Activated B cell treated with CpG ODN at 0.5 μM for 24 hours (primary cell): ENCODE data around the gene FREM2. TPM values are rescaled to one million over a fixed set of nuclear protein-coding genes. Genes with fewer than 3 reads are reported as not detected.

Source experiments
- ATAC-seq: fragments of 200-7000 bp; cut with Tn5 transposase; one replicate; pipeline ENCODE4 v1.10.0; 2021; ENCODE audit warnings: low read depth, mild to moderate bottlenecking, moderate library complexity
- CTCF ChIA-PET: fragments of 350-600 bp; sonication (Branson Sonifier 250); formaldehyde crosslinking; loops from one replicate; lab custom pipeline; 2021; ENCODE audit warnings: antibody characterized with exemption; lab: Charles Lee
- POLR2A ChIA-PET: fragments of 350-600 bp; sonication (Branson Sonifier 250); formaldehyde crosslinking; loops from one replicate; lab custom pipeline; 2021; ENCODE audit warnings: antibody characterized with exemption; lab: Charles Lee
- DNase-seq: peaks from one replicate; pipeline ENCODE4 v3.0.0; 2022
- H3K27ac Mint-ChIP-seq: one replicate; pipeline ENCODE4 v1.8.0; 2020; ENCODE audit warnings: mixed read lengths
- H3K27me3 Mint-ChIP-seq: one replicate; pipeline ENCODE4 v1.8.0; 2021; ENCODE audit warnings: mixed read lengths
- H3K36me3 Mint-ChIP-seq: one replicate; pipeline ENCODE4 v1.8.0; 2021; ENCODE audit warnings: low read depth, mixed read lengths
- H3K4me1 Mint-ChIP-seq: one replicate; pipeline ENCODE4 v1.8.0; 2021; ENCODE audit warnings: mixed read lengths
- H3K4me3 Mint-ChIP-seq: one replicate; pipeline ENCODE4 v1.8.0; 2020; ENCODE audit warnings: mild to moderate bottlenecking, mixed read lengths
- H3K9me3 Mint-ChIP-seq: one replicate; pipeline ENCODE4 v1.8.0; 2020; ENCODE audit warnings: mixed read lengths
- CTCF ChIP-seq: fragments of 200-600 bp; IDR thresholded peaks from one replicate; pipeline ENCODE4 v1.8.0; 2022; ENCODE audit warnings: antibody characterized with exemption, mild to moderate bottlenecking
- intact Hi-C: fragments of 100-400 bp; cut with micrococcal nuclease; formaldehyde crosslinking; loops from one replicate; pipeline ENCODE4 v1.15.1; 2024
- total RNA-seq: library from RNA; stranded (reverse); gene quantifications from 2 replicates; pipeline ENCODE4 v1.2.3, GENCODE V29; 2022

The FREM2 gene
- total RNA-seq, 1 donor from 2014 or later = not detected

GRCh38 chr13:38897521-38897920 is 210.6 kb downstream of the FREM2 start:
- CTCF ChIA-PET = no interaction called here
- intact Hi-C loops = no loop called here

GRCh38 chr13:38898481-38898880 is 211.6 kb downstream of the FREM2 start:
- no peaks in the 10 kb centered on the region for H3K4me1 Mint-ChIP-seq
- POLR2A ChIA-PET = no interaction called here
- no peaks in the 10 kb centered on the region for H3K9me3 Mint-ChIP-seq
- no peak overlapping the region for H3K27ac Mint-ChIP-seq
- peaks cover 2% of the 10 kb centered on the region for H3K27me3 Mint-ChIP-seq
- H3K36me3 Mint-ChIP-seq = no peaks in the 10 kb centered on the region
- ATAC-seq (no peak), DNase-seq (no peak)
- H3K4me3 Mint-ChIP-seq = no peak overlapping the region
- CTCF ChIA-PET = no interaction called here
- intact Hi-C loops = no loop called here
- no peak for TF ChIP-seq CTCF

More at GRCh38 chr13:38897521-38897920, 210.6 kb downstream of the FREM2 start:
- ATAC-seq (no peak), DNase-seq (no peak)
- Mint-ChIP-seq H3K27ac (no peak overlapping the region), H3K4me1 (no peaks in the 10 kb centered on the region), H3K36me3 (no peaks in the 10 kb centered on the region), H3K4me3 (no peak overlapping the region), H3K27me3 (peaks cover 2% of the 10 kb centered on the region), H3K9me3 (no peaks in the 10 kb centered on the region)
- POLR2A ChIA-PET = no interaction called here
- TF ChIP-seq CTCF = no peak

GRCh38 chr13:38899571-38899970 is 212.7 kb downstream of the FREM2 start:
- intact Hi-C loops = no loop called here
- H3K4me1 Mint-ChIP-seq = no peaks in the 10 kb centered on the region
- no peaks in the 10 kb centered on the region for H3K9me3 Mint-ChIP-seq
- H3K4me3 Mint-ChIP-seq = no peak overlapping the region
- DNase-seq = no peak
- ChIA-PET CTCF (no interaction called here), POLR2A (no interaction called here)
- no peak for ATAC-seq
- H3K27me3 Mint-ChIP-seq = peaks cover 2% of the 10 kb centered on the region
- no peak for TF ChIP-seq CTCF
- no peak overlapping the region for H3K27ac Mint-ChIP-seq
- H3K36me3 Mint-ChIP-seq = no peaks in the 10 kb centered on the region

- Mint-ChIP-seq H3K9me3 (no peaks in the 10 kb centered on the region), H3K36me3 (no peaks in the 10 kb centered on the region), H3K27ac (no peak overlapping the region), H3K4me1 (no peaks in the 10 kb centered on the region), H3K4me3 (no peak overlapping the region), H3K27me3 (peaks cover 3% of the 10 kb centered on the region)
- ATAC-seq = no peak
- intact Hi-C loops = no loop called here
- ChIA-PET CTCF (no interaction called here), POLR2A (no interaction called here)
- no peak for DNase-seq
- TF ChIP-seq CTCF = no peak
Measured at GRCh38 chr13:38900188-38900587, 213.3 kb downstream of the FREM2 start.

- Mint-ChIP-seq H3K36me3 (no peaks in the 10 kb centered on the region), H3K4me1 (no peaks in the 10 kb centered on the region), H3K4me3 (no peak overlapping the region), H3K27ac (no peak overlapping the region), H3K27me3 (peaks cover 5% of the 10 kb centered on the region), H3K9me3 (no peaks in the 10 kb centered on the region)
- CTCF ChIA-PET = no interaction called here
- DNase-seq (no peak), ATAC-seq (no peak)
- intact Hi-C loops = no loop called here
- POLR2A ChIA-PET = no interaction called here
- no peak for TF ChIP-seq CTCF
Measured at GRCh38 chr13:38902551-38902950, 215.7 kb downstream of the FREM2 start.
